HL-60 (cell line): ENCODE measurements around the gene GVQW3.

Experiments used
- DNase-seq, 2 experiments: peaks; one replicate each; pipeline ENCODE4 v3.0.0-alpha.2; 2010 to 2020; ENCODE audit warnings: low read depth in 1 of 2, low spot score in 1 of 2
- H3K27ac ChIP-seq: fragments of 250-450 bp; sonication (Bioruptor Pico); replicated peaks from 2 replicates; pipeline ENCODE4 v1.5.1; 2020; ENCODE audit warnings: mild to moderate bottlenecking, moderate library complexity
- H3K27me3 ChIP-seq: fragments of 250-450 bp; sonication (Bioruptor Pico); 2 replicates; pipeline ENCODE4 v1.5.1; 2021; ENCODE audit warnings: mild to moderate bottlenecking, moderate library complexity; ENCODE audit not compliant: insufficient read depth, poor library complexity, severe bottlenecking
- H3K4me3 ChIP-seq: replicated peaks from 2 replicates; pipeline ENCODE4 v1.5.1; 2011; ENCODE audit warnings: mild to moderate bottlenecking, control low read depth, low read length; ENCODE audit not compliant: insufficient read depth
- CTCF ChIP-seq: IDR thresholded peaks from one replicate; pipeline ENCODE4 v1.5.1; 2011; ENCODE audit warnings: low read length, control low read depth, inconsistent platforms; ENCODE audit not compliant: insufficient read depth
- GABPA ChIP-seq: IDR thresholded peaks from 2 replicates; pipeline ENCODE4 v1.6.1; 2012; ENCODE audit warnings: low read depth
- POLR2AphosphoS5 ChIP-seq: IDR thresholded peaks from 2 replicates; pipeline ENCODE4 v1.6.1; 2012; ENCODE audit warnings: low read depth
- REST ChIP-seq: IDR thresholded peaks from 2 replicates; pipeline ENCODE4 v1.6.1; 2012; ENCODE audit warnings: low read depth; ENCODE audit not compliant: insufficient replicate concordance
- SPI1 ChIP-seq: IDR thresholded peaks from 2 replicates; pipeline ENCODE4 v1.6.1; 2012; ENCODE audit warnings: low read depth, mild to moderate bottlenecking, borderline replicate concordance

GVQW3 gene

GRCh38 chr11:76453248-76453647 lies 72.1 kb downstream of the GVQW3 start:
- Histone ChIP-seq H3K27me3 (no peaks in the 10 kb centered on the region), H3K4me3 (no peak overlapping the region), H3K27ac (no peak overlapping the region)
- no peak for DNase-seq
- no peak for TF ChIP-seq CTCF
- TF ChIP-seq SPI1 = no peak
- TF ChIP-seq POLR2AphosphoS5 = no peak
- no peak for TF ChIP-seq GABPA
- TF ChIP-seq REST = no peak

GRCh38 chr11:76455331-76455730 lies 74.2 kb downstream of the GVQW3 start:
- H3K27ac ChIP-seq = no peak overlapping the region
- H3K4me3 ChIP-seq = no peak overlapping the region
- TF ChIP-seq REST (no peak), POLR2AphosphoS5 (no peak), GABPA (no peak), CTCF (no peak)
- no peaks in the 10 kb centered on the region for H3K27me3 ChIP-seq
- no peak for DNase-seq

- TF ChIP-seq REST (no peak), GABPA (no peak), POLR2AphosphoS5 (no peak), CTCF (no peak), SPI1 (no peak)
- no peak for DNase-seq
- no peak overlapping the region for H3K27ac ChIP-seq
- no peak overlapping the region for H3K4me3 ChIP-seq
- H3K27me3 ChIP-seq = no peaks in the 10 kb centered on the region
Observed at GRCh38 chr11:76455931-76456330, 74.8 kb downstream of the GVQW3 start.
